ENCODE data around the gene RASSF3.

RASSF3 gene

DNA sequence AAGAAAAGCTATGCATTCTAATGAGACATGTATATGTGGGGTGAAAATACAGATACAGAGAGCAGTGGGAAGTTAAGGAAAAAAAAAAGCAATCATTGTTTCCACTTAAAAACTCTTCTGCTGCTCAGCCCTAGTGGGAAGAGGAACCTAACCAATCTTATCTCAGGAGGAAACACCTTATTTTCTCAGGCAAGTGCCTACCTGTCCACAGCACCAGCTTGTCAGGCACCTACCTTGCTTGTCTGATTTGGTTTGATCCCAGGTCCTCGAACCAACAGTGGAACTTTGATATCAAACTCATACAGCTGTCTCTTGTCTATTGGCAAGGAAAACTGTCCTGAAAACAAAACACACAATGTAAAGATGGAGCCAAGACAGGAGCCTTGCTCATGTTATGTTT is 126.5 kb downstream of the RASSF3 start:
- no peak for DNase-seq

DNA sequence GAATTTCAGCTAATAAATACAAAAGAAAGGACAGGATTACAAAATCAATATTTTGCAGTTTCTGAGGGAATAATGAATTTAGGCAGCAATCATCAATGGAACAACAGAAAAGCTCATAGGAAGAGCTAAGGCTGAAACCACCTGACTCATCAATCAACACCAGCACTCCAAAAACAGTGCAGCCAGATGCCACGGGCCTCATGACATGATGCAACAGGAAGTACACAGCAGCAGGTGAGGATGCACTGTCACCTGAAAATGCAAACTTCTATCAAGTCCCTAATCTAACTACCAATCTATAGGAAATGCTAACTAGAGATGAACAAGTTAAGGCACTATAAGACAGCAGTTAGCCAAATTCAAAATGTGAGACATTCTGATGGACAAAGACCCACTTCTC is 127.2 kb downstream of the RASSF3 start:
- no peak for DNase-seq

DNA sequence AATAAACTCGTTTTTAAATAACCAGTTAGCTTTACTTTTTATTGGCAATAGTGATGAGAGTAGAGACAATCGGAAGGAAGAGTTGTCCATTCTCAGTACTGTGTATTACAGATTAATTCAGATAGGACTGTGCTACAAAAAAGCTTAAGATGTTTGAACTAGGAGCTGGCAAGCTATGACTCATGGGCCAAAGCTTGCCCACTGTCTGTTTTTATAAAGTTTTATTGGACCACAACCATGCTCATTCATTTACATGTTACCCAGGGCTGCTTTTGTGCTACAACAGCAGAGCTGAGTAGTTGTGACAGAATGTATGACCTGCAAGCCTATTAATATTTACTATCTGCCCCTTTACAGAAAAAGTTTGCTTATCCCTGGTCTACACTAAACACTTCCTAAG is 129.5 kb downstream of the RASSF3 start:
- DNase-seq: no peak

- DNase-seq: no peak
Observed at GRCh38 chr12:64740646-64741045, 130.4 kb downstream of the RASSF3 start.

DNA sequence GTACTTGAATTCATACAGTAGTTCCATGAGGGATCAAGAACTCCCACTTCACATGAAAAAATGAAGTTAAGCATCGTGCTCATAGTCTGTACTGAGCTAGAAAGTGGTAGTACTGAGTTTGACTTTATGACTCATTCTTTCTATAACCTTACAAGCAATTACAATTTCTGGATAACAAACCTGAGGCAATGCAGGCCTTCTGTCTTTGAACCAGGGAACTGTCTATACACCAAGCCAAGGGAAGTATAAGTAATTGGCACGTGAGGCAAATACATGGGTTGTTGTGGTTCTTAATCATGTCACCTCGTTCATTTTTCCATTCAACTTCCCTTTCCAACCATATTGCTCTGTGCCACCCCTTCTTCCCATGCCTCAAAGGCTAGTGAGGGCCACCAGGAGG is 132.1 kb downstream of the RASSF3 start:
- no peak for DNase-seq

DNA sequence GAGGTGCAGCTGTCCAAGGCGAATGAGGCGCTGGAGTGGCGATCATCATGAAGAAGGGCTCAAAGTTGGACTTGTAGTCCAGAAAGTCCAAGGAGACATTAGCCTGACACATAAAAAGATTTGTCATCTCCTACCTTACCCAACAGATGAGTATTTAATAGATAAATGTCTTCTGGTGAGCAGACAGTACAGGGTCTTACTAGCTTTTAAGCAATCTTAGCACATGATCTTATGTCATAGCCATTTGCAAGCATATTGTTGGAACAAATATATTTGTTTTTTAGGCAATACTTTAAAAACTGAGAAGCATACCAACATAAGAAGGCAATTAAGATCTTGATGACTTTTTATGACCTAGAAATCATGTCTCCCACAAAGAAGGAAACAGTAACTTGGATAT is 132.9 kb downstream of the RASSF3 start:
- DNase-seq: no peak

DNA sequence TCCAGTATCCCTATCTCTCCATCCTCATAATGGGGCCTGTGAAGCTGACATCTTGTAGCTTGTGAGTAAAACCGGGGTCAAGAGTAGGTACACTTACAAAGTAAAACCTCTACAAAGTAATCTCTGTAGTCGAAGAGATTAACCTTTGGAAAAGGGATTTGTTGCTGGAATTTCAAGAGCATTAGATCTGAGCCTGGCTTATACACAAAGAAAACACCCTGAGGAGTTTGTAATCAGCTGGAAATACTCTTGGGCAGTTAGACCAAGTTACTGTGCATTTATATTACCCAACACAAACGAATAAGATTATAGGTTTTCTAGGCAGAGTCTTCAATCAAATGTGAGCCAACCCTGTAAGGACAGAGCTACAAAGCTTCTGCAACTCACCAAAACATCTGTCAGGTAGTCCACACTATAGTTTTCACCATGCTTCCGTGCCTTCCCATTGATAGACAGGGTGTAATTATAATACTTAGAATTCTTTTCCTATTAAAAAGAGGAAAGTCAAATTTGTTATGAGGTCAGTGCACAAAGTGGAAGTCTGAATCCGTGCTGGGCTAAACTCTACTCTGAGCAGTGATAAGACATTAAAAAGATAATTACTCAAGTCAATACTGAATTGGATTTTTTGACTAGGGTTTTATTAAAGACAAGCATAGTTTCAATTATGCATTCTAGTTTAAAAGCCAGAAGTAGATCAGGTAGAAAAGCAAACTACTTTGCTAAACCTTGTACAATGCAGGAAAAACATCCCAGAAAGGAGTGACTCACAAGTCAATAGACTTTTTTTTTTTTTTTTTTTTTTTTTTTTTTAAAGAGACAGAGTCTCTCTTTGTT is 134.3 kb downstream of the RASSF3 start:
- DNase-seq: no peak

- no peak for DNase-seq
Observed at GRCh38 chr12:64745259-64745807, 135.0 kb downstream of the RASSF3 start.

DNA sequence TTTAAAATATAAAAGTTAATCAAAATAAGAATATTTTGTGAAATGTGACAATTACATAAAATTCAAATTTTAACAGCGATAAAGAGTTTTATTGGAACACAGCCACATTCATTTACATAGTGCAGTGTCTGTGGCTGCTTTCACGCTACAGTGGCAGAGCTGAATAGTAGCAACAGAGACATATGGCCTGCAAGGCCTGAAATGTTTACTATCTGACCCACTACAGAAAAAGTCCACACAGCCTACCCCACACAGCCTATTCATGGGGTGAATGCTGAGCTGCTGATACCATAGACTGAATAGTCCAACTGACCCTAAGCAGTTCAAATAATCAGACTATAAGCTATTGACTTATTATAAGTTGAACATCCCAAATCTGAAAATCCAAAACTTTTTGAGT is 135.7 kb downstream of the RASSF3 start:
- no peak for DNase-seq

- no peak for DNase-seq
Observed at GRCh38 chr12:64746663-64747062, 136.4 kb downstream of the RASSF3 start.
